HUES6 (cell line): Measurements from ENCODE around the gene CORIN.

Experiments used
- H3K27ac ChIP-seq: 2 replicates; pipeline ENCODE4 v1.7.0; 2013; ENCODE audit warnings: low read depth, mild to moderate bottlenecking, low read length, inconsistent platforms
- H3K27me3 ChIP-seq: 2 replicates; pipeline ENCODE4 v1.6.1; 2013; ENCODE audit warnings: low read length; ENCODE audit not compliant: control insufficient read depth, insufficient read depth
- H3K36me3 ChIP-seq: 2 replicates; pipeline ENCODE4 v1.6.1; 2013; ENCODE audit warnings: low read length; ENCODE audit not compliant: control insufficient read depth, insufficient read depth
- H3K4me1 ChIP-seq: 2 replicates; pipeline ENCODE4 v1.6.1; 2013; ENCODE audit warnings: low read length; ENCODE audit not compliant: control insufficient read depth, insufficient read depth
- H3K4me3 ChIP-seq: 2 replicates; pipeline ENCODE4 v1.5.1; 2013; ENCODE audit warnings: low read depth, low read length
- H3K9ac ChIP-seq: one replicate; pipeline ENCODE4 v1.6.1; 2013; ENCODE audit warnings: mild to moderate bottlenecking, low read length
- H3K9me3 ChIP-seq: 2 replicates; pipeline ENCODE4 v1.6.1; 2013; ENCODE audit warnings: low read depth, low read length; ENCODE audit not compliant: control insufficient read depth, insufficient read depth

The CORIN gene

DNA sequence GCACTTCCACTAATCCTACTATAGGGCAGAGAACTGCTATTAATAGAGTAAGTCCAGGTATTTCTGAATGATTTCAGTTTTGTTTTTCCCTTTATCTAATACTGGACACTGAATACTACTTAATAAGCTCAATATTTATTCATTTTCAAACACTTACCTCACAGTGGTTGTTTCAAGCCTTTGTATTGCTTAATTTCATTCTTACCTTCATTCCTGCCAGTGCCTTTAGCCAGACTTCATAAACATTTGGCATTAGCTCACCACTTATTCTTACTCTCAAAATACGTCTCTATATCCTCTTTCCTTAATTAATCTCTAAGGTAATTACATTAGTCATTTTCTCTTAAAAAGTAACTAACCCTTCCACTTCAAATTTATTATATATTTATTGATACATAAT is 18.8 kb upstream of the CORIN start:
- H3K4me1 ChIP-seq = no peaks in the 10 kb centered on the region
- no peak overlapping the region for H3K4me3 ChIP-seq
- no peaks in the 10 kb centered on the region for H3K27me3 ChIP-seq
- H3K9ac ChIP-seq = no peak overlapping the region
- H3K36me3 ChIP-seq = peaks cover 35% of the 10 kb centered on the region
- no peak overlapping the region for H3K27ac ChIP-seq
- no peaks in the 10 kb centered on the region for H3K9me3 ChIP-seq

DNA sequence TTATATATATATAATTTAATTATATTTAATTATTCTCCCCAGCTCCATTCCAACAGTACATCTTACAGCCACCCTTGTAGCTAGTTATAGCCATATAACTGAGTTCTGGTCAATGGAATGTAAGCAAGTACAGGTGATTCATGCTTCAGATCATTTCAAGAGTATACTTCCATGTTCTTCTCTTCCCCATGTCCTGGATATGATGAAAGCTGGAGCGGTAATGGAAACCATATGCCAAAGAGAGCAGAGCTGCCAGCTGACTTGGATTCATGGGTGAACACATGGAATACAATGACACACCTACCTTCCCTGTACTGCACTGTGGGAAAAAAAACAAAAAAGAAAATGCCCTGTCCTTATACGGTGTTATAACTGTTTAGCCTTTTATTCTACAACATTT is 17.5 kb upstream of the CORIN start:
- Histone ChIP-seq H3K4me1 (no peaks in the 10 kb centered on the region), H3K9me3 (no peaks in the 10 kb centered on the region), H3K27ac (no peak overlapping the region), H3K9ac (no peak overlapping the region), H3K36me3 (peaks cover 45% of the 10 kb centered on the region), H3K27me3 (no peaks in the 10 kb centered on the region), H3K4me3 (no peak overlapping the region)

GRCh38 chr4:47852136-47852535 is 14.3 kb upstream of the CORIN start:
- Histone ChIP-seq H3K4me1 (no peaks in the 10 kb centered on the region), H3K4me3 (no peak overlapping the region), H3K27ac (no peak overlapping the region), H3K27me3 (no peaks in the 10 kb centered on the region), H3K9ac (no peak overlapping the region), H3K36me3 (peaks cover 67% of the 10 kb centered on the region), H3K9me3 (no peaks in the 10 kb centered on the region)

- Histone ChIP-seq H3K9ac (no peak overlapping the region), H3K36me3 (peaks cover 60% of the 10 kb centered on the region), H3K27me3 (no peaks in the 10 kb centered on the region), H3K9me3 (no peaks in the 10 kb centered on the region), H3K4me3 (no peak overlapping the region), H3K27ac (no peak overlapping the region), H3K4me1 (no peaks in the 10 kb centered on the region)
Observed at GRCh38 chr4:47849466-47849865, 11.6 kb upstream of the CORIN start.

- Histone ChIP-seq H3K27me3 (no peaks in the 10 kb centered on the region), H3K4me3 (no peak overlapping the region), H3K4me1 (no peaks in the 10 kb centered on the region), H3K27ac (no peak overlapping the region), H3K9ac (no peak overlapping the region), H3K9me3 (no peaks in the 10 kb centered on the region), H3K36me3 (peaks cover 61% of the 10 kb centered on the region)
Observed at GRCh38 chr4:47848041-47848440, 10.2 kb upstream of the CORIN start.

- Histone ChIP-seq H3K9ac (no peak overlapping the region), H3K4me3 (no peak overlapping the region), H3K4me1 (0 out of 2 replicates have a peak, but pooled peaks cover 7% of the 10 kb centered on the region), H3K36me3 (peaks cover 34% of the 10 kb centered on the region), H3K27ac (no peak overlapping the region), H3K27me3 (peaks cover 10% of the 10 kb centered on the region), H3K9me3 (no peaks in the 10 kb centered on the region)
Observed at GRCh38 chr4:47842985-47843384, 5.1 kb upstream of the CORIN start.

DNA sequence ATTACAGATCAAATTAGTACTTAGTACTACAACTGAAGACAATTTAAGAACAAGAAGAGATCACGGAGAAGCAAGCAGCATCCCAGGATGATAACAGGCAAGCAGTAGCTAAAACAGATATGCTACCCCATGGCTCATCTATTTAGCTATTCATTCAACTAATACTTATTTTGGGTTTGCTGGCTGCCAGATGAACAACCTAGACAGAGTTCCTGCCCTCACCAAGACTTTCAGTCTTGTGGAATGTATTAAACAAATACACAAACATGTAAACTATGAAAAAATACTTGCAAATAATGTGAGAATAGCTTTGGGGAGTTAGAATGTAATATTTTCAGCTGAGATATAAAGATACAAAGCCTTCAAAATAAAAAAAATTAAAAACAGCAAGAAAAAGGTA is 2.4 kb upstream of the CORIN start:
- Histone ChIP-seq H3K4me1 (peaks cover 15% of the 10 kb centered on the region; the same call in 1 of the 2 replicates), H3K27me3 (peaks cover 25% of the 10 kb centered on the region), H3K27ac (no peak overlapping the region), H3K9me3 (no peaks in the 10 kb centered on the region), H3K9ac (no peak overlapping the region), H3K4me3 (no peak overlapping the region), H3K36me3 (peaks cover 25% of the 10 kb centered on the region)

GRCh38 chr4:47839259-47839658 is 1.4 kb upstream of the CORIN start:
- H3K27me3 ChIP-seq = peaks cover 25% of the 10 kb centered on the region
- H3K27ac ChIP-seq = no peak overlapping the region
- H3K9me3 ChIP-seq = no peaks in the 10 kb centered on the region
- H3K36me3 ChIP-seq = peaks cover 22% of the 10 kb centered on the region
- no peak overlapping the region for H3K4me3 ChIP-seq
- peaks cover 15% of the 10 kb centered on the region; the same call in 1 of the 2 replicates for H3K4me1 ChIP-seq
- H3K9ac ChIP-seq = no peak overlapping the region

DNA sequence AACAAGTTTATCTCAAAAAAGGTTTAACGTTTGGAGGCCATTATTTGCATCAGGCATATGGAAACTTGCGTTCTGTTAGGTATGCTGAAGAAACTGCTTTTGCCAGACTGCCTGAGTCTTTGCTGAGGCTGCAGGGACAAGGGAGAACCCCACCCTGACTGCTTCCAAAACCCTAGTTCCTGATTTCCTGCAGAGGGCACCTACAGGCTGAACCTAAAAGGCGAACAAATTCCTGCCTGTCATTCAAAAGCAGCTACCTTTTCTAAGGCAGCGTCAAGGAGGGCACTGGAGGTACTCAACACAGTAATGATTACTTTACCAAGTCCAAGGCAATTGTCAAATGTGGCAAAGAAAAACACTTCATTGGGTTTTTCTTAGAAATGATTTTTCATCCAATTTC is 578 bp upstream of the CORIN start:
- Histone ChIP-seq H3K9me3 (no peaks in the 10 kb centered on the region), H3K4me3 (peak overlapping the region; percentile 72), H3K27me3 (peaks cover 25% of the 10 kb centered on the region), H3K36me3 (peaks cover 14% of the 10 kb centered on the region), H3K27ac (no peak overlapping the region), H3K9ac (no peak overlapping the region), H3K4me1 (peaks cover 15% of the 10 kb centered on the region; the same call in 1 of the 2 replicates)

- peak overlapping the region; percentile 54 for H3K9ac ChIP-seq
- H3K27me3 ChIP-seq = peaks cover 25% of the 10 kb centered on the region
- peaks cover 15% of the 10 kb centered on the region; the same call in 1 of the 2 replicates for H3K4me1 ChIP-seq
- no peak overlapping the region for H3K27ac ChIP-seq
- peak overlapping the region; percentile 72 for H3K4me3 ChIP-seq
- H3K9me3 ChIP-seq = no peaks in the 10 kb centered on the region
- H3K36me3 ChIP-seq = peaks cover 6% of the 10 kb centered on the region; the same call in 1 of the 2 replicates
Observed at GRCh38 chr4:47837094-47837907, 566 bp downstream of the CORIN start.

DNA sequence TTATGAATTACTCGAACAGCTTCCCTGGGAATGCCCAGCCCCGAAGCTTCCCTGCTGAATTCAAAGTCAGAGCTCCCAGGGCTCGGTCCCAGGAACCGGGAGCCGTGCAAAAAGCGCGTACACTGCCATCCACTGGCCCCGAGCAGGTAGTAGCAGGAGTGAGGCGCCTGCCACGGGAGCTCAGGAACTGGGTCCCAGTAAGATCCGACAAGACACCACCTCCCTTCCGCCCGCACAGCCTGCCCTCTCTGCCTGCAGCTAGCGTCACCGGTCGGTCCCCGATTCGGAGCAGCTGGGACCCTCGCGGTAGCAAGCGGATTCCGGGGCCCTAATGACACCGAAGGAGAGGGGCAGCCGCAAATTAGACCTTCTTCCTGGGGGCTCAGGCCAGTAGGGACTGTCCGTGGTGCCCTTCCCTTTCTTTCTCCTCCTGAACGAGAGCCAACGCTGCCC is 1.2 kb downstream of the CORIN start:
- Histone ChIP-seq H3K4me1 (peaks cover 15% of the 10 kb centered on the region; the same call in 1 of the 2 replicates), H3K36me3 (no peaks in the 10 kb centered on the region), H3K9me3 (no peaks in the 10 kb centered on the region), H3K9ac (peak overlapping the region; percentile 54), H3K27ac (no peak overlapping the region), H3K27me3 (peaks cover 25% of the 10 kb centered on the region), H3K4me3 (peak overlapping the region; percentile 72)
